ENCODE results near the gene SKAP1.

DNA sequence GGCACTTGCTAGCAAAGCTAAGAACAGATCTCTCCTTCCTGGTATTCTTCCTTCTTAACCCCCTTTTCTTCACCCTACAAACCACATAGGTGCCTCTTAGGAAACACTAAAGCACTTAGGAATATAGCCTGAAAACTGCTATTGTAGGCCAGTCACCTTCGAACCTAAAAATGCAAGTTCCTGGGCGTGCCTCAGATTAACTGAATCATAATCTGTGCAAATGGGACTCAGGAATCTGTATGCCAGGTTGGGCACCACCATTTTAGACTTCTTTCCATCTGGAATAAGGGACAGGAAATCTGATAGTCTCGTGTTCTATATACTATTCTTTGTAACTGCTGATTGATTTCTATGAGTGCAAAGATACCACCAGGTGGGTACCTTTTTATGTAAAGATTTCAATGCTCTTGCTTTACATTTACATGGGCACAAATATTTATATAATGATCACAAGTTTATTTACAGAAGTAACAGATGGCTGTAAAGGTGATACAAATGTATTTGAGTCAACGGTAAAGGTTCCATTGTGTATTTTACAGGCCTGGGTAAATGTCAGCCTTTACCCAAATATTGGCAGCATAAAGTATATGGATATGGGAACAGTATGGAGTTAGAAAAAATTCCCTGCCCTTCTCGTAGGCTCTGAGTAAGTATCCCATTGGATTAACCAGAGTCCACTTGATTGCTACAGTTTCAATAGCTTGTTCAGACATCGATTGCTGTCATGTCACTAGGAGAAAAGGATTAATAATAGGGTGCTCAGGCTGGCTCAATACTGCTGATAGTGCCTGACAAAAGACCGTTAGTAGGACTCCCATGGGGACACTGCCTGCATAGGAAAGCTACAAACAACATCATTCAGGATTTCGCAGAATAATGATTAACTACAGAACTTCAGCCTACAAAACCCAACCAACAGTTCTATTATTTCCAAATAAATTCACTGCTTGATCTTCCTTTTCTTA, 197.7 kb downstream of the SKAP1 start:
- TF ChIP-seq, protein P1, sequence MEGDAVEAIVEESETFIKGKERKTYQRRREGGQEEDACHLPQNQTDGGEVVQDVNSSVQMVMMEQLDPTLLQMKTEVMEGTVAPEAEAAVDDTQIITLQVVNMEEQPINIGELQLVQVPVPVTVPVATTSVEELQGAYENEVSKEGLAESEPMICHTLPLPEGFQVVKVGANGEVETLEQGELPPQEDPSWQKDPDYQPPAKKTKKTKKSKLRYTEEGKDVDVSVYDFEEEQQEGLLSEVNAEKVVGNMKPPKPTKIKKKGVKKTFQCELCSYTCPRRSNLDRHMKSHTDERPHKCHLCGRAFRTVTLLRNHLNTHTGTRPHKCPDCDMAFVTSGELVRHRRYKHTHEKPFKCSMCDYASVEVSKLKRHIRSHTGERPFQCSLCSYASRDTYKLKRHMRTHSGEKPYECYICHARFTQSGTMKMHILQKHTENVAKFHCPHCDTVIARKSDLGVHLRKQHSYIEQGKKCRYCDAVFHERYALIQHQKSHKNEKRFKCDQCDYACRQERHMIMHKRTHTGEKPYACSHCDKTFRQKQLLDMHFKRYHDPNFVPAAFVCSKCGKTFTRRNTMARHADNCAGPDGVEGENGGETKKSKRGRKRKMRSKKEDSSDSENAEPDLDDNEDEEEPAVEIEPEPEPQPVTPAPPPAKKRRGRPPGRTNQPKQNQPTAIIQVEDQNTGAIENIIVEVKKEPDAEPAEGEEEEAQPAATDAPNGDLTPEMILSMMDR (IDR thresholded peaks at IDR 0.05): no peak
- TF ChIP-seq POLR2A (IDR thresholded peaks at IDR 0.05): no peak
